Fibroblast of skin of left quadriceps (primary cell): ENCODE measurements around the gene PHC3.

Experiments used
- DNase-seq, 2 experiments: peaks; one replicate each; pipeline ENCODE4 v3.0.0-alpha.2; 2013; ENCODE audit warnings: low read depth in 2 of 2

The PHC3 gene

DNA sequence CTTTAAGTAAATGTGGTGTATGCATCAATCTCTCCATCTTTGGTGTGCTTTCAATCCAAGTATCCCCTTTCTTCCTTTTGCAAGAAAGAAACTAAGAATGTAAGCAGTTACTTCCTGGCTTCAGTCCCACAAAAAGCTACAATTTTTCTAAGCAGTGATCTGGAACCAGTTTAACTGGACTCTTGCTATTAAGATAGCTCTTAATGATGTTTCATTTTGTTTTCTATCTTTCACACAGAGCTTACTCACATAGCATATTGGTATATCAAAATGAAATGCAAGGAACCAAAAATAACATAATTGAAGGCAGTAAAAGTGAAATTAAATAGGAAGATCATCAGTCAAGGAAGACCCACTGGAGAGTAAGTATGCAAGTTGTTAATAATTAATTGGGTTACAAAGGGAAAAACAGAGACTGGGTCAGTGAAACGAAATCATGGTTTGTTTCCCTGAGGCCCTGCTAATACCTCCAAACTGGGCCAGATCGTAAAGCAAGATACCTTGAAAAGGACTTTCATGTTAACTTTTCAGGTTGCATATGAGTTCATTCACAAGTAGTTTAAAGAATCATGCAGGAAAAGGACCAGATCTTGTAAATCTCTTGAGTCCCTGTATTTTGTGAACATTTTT lies 101.9 kb downstream of the PHC3 start:
- DNase-seq = no peak

GRCh38 chr3:170078620-170079281 lies 102.8 kb downstream of the PHC3 start:
- no peak for DNase-seq

DNA sequence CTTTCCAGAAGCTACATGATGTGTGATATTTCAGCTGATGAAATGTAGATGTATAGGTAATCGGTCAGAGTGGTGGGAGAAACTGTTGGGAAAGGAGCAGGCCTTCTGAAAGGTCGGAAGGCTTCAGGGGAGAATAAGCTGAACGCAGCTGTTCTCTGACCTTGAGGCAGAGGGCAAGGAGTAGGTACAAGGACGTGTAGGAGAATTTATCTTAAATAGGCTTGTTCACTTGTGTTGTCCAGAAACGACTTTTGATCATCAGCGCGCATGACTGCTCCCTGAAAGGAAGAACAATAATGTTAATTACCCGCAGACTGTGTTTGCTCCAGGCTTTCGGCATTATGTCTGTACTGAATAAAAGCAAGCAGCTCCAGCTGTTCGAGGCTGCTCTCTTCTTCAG lies 104.2 kb downstream of the PHC3 start:
- DNase-seq = no peak

DNA sequence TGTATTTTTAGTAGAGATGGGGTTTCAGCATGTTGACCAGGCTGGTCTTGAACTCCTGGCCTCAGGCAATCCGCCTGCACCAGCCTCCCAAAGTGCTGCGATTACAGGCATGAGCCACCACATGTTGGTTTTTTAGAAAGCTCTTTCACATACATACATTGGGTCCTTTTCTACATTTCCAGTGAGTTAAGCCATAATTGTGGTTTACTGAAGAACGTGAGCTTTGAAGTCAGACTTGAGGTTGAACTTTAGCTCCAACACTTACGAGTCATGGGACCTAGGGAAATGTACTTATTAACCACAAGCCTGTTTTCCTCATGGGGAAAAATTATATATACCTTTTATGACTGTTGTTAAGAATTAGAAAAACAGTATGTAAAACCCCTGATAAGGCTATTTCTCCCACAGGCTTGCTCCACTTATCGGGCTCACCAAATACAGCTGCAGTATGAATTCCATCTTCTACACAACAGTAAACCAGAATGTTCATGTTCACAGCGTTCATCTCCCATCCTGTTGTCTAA lies 104.8 kb downstream of the PHC3 start:
- DNase-seq = peak; percentile 48 to 51

- DNase-seq = no peak
Measured at GRCh38 chr3:170075441-170076091, 106.0 kb downstream of the PHC3 start.

- no peak for DNase-seq
Measured at GRCh38 chr3:170064108-170064507, 117.4 kb downstream of the PHC3 start.

- DNase-seq = no peak
Measured at GRCh38 chr3:170063691-170064090, 117.8 kb downstream of the PHC3 start.

- no peak for DNase-seq
Measured at GRCh38 chr3:170062769-170063168, 118.8 kb downstream of the PHC3 start.

DNA sequence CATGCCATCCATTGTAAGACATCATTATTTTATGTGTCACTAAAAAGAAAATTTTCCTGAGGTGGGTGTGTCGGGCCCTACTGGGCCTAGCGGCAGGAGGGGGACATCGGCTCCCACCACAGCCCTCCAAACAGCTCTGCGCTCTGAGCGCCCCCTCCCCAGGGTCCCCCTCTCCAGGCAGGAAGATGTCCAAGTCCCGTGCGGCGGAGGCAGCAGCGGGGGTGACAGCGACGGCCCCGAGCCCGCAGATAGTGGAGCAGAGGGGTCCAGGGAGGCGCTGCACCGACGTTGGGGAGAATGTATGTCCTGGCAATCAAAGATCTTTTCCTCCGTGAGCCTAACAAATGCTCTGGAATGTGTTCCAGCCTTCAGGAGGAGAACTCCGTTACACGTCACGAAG lies 119.5 kb downstream of the PHC3 start:
- DNase-seq = no peak

- DNase-seq = no peak
Measured at GRCh38 chr3:170059447-170059846, 122.1 kb downstream of the PHC3 start.

DNA sequence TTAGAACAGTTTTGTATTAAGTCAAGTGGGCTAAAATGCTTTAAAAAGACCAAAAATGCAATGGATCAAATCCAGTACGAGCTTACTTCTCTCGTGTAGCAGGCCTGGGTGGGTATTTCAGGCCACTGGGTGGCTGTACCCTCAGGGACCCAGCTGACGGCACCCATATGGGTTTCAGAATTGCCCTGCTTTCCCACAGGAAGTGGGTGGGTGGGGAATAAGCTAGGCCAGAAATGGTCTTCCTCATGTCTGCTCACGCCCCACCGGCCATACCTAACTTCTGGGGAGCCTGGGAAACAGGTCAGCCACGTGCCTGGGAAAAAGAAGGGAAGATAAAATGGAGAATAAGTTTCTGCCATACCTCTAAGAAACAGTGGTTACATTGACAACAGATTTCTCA lies 123.4 kb downstream of the PHC3 start:
- no peak for DNase-seq

GRCh38 chr3:170057550-170057949 lies 124.0 kb downstream of the PHC3 start:
- DNase-seq = no peak

DNA sequence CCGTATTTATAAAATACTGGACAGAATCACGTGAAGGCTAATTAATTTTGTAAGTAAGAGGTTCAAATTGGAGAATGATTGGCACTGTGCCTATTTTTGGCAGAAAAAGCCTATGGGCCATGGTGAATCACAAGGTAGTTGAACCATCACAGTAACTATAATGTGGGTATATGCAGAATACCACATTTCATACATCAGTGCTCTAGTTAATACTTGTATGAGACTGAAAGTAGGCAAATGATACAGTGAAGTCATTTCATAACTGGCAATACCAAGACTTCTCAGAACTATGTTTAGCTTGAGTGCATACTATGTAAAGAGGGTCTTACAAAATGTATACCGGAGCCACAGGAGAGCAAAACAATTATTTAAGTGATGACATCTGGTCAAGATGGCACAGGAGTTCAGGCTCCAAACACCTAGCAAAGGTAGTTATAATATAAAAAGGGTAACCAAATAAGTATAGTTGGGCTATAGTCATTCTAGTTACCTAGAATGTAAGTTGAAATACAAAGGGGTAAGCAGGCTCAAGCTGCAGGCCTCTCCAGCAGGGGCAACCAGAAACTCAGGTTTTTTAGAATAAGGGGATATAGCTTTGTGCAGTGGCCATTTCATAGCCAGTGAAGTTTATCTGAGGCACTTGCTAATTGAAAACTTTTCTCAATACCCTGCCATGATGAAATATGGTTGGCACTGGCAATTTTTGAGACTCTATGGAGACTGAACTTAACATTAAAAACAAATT lies 124.7 kb downstream of the PHC3 start:
- DNase-seq = no peak

DNA sequence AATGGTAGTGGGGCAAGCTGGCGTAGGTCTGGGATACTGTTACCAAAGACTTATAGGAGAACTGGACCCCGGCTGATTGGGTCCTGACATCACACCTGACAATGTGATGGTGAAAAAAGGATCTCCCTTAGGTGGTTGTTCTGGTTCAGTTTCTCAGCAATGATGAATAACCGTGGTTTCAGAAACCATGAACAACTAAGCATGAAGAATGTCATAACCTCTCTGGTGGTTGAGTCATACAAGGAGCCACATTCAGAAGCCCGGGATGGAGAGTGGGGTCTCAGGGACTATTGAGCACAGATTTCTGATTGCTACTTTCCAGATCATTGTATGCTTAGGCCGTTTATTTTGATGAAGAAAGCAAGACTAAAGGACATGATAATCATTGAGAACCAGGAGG lies 126.3 kb downstream of the PHC3 start:
- DNase-seq = no peak

- no peak for DNase-seq
Measured at GRCh38 chr3:170054204-170054603, 127.3 kb downstream of the PHC3 start.

DNA sequence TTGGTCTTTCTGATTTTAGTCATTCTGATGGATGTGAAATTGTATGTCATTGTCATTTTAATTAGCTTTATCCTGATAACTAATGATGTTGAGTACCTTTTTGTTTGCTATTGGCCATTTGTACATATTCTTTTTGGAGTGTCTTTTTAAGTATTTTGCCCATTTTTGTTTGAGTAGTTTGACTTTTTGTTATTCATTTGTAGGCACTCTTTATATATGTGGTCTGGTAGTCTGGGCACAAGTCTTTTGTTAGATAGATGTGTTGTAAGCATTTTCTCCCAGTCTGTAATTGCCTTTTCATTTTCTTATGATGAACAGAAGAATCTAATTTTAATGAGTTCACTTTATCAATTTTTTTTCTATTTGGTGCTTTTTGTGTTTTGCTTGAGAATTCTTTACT lies 129.1 kb downstream of the PHC3 start:
- DNase-seq = no peak

GRCh38 chr3:170050753-170051152 lies 130.8 kb downstream of the PHC3 start:
- no peak for DNase-seq

DNA sequence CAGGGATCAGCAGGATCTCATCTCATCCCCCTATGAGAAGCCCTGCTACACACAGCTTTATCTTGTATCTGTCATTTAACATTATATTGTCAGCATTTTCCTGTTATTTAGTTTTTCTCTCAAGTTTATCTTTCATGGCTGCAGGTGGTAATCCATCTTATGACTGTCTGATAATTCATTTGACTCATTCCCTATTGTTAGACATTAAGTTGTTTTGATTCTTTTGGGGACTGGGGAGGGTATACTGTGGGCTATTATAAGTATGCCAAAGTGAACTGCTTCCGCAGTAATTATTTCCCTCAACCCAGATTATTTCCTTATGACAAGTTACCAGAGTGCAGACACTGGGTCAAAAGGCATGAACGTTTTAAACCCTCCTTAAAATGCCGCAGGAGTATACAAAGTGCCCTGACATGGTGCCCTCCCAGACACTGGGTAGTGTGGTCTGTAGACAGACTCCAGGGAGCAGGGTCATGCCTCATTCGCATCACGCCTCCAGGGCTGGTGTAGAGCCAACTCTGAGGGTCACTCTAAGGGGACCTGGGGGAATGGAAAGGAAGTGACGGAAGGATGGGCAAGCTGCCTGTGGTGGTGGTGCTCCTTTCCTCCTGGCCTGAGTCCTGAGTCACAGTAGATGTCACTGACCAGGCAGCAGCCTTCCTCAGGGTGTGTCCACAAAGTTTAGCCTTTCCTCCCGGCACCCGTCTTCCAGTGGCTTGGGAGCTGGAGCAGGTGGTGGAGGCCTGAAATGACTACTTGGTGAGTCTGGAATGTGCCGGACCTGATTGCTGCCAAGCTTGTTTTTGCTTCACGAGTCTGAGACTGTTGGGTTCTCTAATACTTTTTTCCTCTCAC lies 132.2 kb downstream of the PHC3 start:
- no peak for DNase-seq

DNA sequence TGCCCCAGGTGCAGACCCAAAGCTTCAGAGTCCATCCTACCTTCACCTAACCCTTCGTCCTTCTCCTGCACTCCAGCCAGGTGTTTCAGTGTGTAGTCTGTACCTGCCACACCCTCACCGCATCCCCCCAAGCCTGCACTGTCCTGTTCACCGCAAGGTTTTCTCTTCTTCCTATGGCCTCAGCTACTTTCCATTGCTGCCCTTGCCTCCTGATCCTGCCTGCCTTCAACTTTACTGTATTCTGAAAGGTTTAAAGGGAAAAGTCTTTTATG lies 134.5 kb downstream of the PHC3 start:
- no peak for DNase-seq

DNA sequence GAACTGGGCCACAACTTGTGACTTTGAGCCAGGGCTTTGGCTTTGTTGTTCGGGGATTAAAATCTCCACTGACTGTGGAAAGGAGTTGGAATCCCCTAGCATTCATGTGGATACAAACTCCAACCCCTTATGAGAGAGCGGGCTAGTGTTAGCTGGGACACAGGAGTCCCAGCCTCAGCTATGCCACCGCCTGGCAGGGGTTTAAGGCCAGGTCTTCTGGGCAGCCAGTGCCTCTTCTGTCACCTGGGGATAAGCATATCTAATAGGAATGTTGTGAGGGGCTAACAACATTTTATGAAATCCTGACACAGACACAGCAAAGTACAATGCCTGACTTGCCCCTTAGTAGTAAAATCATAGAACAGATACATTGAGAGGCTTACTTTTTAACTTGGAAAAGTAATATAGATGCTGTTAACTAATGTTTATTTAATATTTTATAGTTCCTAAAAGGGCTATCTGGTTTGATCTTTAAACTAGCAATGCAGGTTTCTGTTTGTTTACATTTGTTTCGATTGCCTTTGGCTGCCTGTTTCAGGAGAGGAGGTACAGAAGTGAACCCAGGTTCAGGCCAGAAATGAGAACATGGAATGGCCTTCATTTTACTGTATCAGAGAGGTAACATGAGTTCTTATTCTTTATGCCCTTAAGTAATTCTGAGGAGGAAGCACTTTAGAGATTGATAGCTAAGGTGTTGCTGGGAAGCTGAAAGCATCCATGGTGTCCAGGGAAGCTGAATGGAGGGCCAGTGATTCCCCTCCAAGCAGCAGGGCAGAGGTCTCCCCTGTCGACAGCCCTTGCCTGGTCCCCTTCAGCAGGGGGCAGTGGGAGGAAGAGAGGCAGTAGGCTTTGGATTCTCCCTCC lies 135.0 kb downstream of the PHC3 start:
- DNase-seq = no peak

GRCh38 chr3:170044795-170045244 lies 136.7 kb downstream of the PHC3 start:
- no peak for DNase-seq
